HEK293T (cell line): ENCODE measurements around the gene TFR2.

Experiments
- ARNT ChIP-seq: fragments of 450-650 bp; IDR thresholded peaks from 2 replicates; pipeline ENCODE4 v1.6.1; 2017; ENCODE audit warnings: mild to moderate bottlenecking
- BHLHE40 ChIP-seq: fragments of 450-650 bp; IDR thresholded peaks from 2 replicates; pipeline ENCODE4 v1.6.1; 2016; ENCODE audit warnings: mild to moderate bottlenecking, moderate library complexity, borderline replicate concordance
- CTBP1 ChIP-seq: fragments of 450-650 bp; IDR thresholded peaks from 2 replicates; pipeline ENCODE4 v1.6.1; 2016; ENCODE audit warnings: borderline replicate concordance
- ELF4 ChIP-seq: fragments of 450-650 bp; IDR thresholded peaks from 2 replicates; pipeline ENCODE4 v1.6.1; 2017; ENCODE audit warnings: antibody characterized with exemption
- FOXA1 ChIP-seq: fragments of 450-650 bp; IDR thresholded peaks from 2 replicates; pipeline ENCODE4 v1.6.1; 2016; ENCODE audit warnings: mild to moderate bottlenecking
- FOXK2 ChIP-seq: fragments of 450-650 bp; IDR thresholded peaks from 2 replicates; pipeline ENCODE4 v1.6.1; 2016; ENCODE audit warnings: mild to moderate bottlenecking
- FOXM1 ChIP-seq: fragments of 450-650 bp; IDR thresholded peaks from 2 replicates; pipeline ENCODE4 v1.6.1; 2017; ENCODE audit warnings: mild to moderate bottlenecking, borderline replicate concordance
- HDGF ChIP-seq: fragments of 450-650 bp; IDR thresholded peaks from 2 replicates; pipeline ENCODE4 v1.6.1; 2017; ENCODE audit warnings: antibody characterized with exemption, borderline replicate concordance
- LEF1 ChIP-seq: fragments of 450-650 bp; IDR thresholded peaks from 2 replicates; pipeline ENCODE4 v1.6.1; 2017; ENCODE audit warnings: mild to moderate bottlenecking, borderline replicate concordance
- NFRKB ChIP-seq: fragments of 450-650 bp; IDR thresholded peaks from 2 replicates; pipeline ENCODE4 v1.6.1; 2016; ENCODE audit warnings: mild to moderate bottlenecking, moderate library complexity
- SP1 ChIP-seq: fragments of 450-650 bp; IDR thresholded peaks from 2 replicates; pipeline ENCODE4 v1.6.1; 2017
- SUZ12 ChIP-seq: fragments of 450-650 bp; IDR thresholded peaks from 2 replicates; pipeline ENCODE4 v1.6.1; 2016; ENCODE audit warnings: mild to moderate bottlenecking
- TARDBP ChIP-seq: fragments of 450-650 bp; IDR thresholded peaks from 2 replicates; pipeline ENCODE4 v1.6.1; 2016
- ZNF384 ChIP-seq: fragments of 450-650 bp; IDR thresholded peaks from 2 replicates; pipeline ENCODE4 v1.6.1; 2016

DNA sequence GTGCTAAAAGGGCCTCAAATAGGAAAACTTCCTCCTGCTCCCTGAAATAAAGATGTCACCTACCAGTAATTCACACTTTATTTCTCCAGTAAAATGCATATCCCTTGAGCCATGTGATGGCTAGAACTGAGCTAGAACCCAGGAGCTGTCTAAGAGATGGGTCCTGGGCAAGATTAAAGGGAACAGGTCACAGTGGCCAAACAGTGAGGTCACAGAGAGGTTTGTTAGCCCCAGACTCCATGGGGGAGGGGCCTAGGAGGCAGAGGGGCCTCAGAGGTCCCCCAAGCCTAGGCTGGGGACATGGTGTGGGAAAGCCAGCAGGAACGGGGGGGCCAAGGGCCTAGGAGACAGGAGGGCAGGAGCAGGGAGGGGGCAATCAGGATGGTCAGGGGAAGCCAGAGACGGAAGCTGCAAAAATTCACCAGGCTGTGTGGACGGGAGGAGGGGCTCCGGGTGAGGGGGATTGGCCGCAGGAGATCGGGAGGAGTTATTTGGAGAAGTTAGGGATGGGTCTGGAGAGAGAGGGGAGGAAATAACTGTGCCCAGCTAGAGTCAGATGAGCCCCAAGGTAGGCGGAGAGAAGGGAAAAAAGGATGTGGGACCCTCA lies 51.9 kb downstream of the TFR2 start:
- TF ChIP-seq SP1 (no peak), FOXK2 (no peak), BHLHE40 (no peak), FOXM1 (no peak), SUZ12 (no peak), ZNF384 (no peak), FOXA1 (no peak), HDGF (no peak), ELF4 (no peak), ARNT (no peak), LEF1 (no peak), CTBP1 (no peak), NFRKB (no peak), TARDBP (no peak)
